MM.1S (cell line): ENCODE data around the gene ARID5A.

ENCODE experiments used
- DNase-seq: peaks from one replicate; pipeline ENCODE4 v3.0.0-alpha.2; 2015
- H2AFZ ChIP-seq: fragments of 300-600 bp; sonication (generic); 2 replicates; pipeline ENCODE4 v1.6.0; 2016; ENCODE audit warnings: antibody characterized with exemption, low read length
- H3F3A ChIP-seq: fragments of 300-600 bp; sonication (generic); 2 replicates; pipeline ENCODE4 v1.6.1; 2016; ENCODE audit warnings: mild to moderate bottlenecking, antibody characterized with exemption, low read length, moderate library complexity, mixed read lengths; ENCODE audit not compliant: insufficient read depth
- H3K27ac ChIP-seq: fragments of 300-600 bp; sonication (generic); 2 replicates; pipeline ENCODE4 v1.5.1; 2016; ENCODE audit warnings: mild to moderate bottlenecking, low read length
- H3K27me3 ChIP-seq: fragments of 300-600 bp; sonication (generic); replicated peaks from 2 replicates; pipeline ENCODE4 v1.6.0; 2016; ENCODE audit warnings: low read length; ENCODE audit not compliant: insufficient read depth
- H3K36me3 ChIP-seq: fragments of 300-600 bp; sonication (generic); replicated peaks from 2 replicates; pipeline ENCODE4 v1.6.1; 2016; ENCODE audit warnings: mild to moderate bottlenecking, low read length, mixed read lengths; ENCODE audit not compliant: insufficient read depth
- H3K4me1 ChIP-seq: fragments of 300-600 bp; sonication (generic); 2 replicates; pipeline ENCODE4 v1.6.1; 2016; ENCODE audit warnings: low read length, mixed read lengths
- H3K4me2 ChIP-seq: fragments of 300-600 bp; sonication (generic); 2 replicates; pipeline ENCODE4 v1.6.0; 2016; ENCODE audit warnings: low read depth, low read length
- H3K4me3 ChIP-seq: fragments of 300-600 bp; sonication (generic); 2 replicates; pipeline ENCODE4 v1.5.1; 2016; ENCODE audit warnings: low read length, mixed read lengths
- H3K79me2 ChIP-seq: fragments of 300-600 bp; sonication (generic); 2 replicates; pipeline ENCODE4 v1.6.1; 2016; ENCODE audit warnings: mixed run types, low read length, mixed read lengths
- H3K9ac ChIP-seq: fragments of 300-600 bp; sonication (generic); 2 replicates; pipeline ENCODE4 v1.6.1; 2016; ENCODE audit warnings: low read length, mixed read lengths
- H3K9me2 ChIP-seq: fragments of 300-600 bp; sonication (generic); replicated peaks from 2 replicates; pipeline ENCODE4 v1.6.1; 2016; ENCODE audit warnings: mild to moderate bottlenecking, low read length, mixed read lengths; ENCODE audit not compliant: insufficient read depth
- H3K9me3 ChIP-seq: fragments of 300-600 bp; sonication (generic); replicated peaks from 2 replicates; pipeline ENCODE4 v1.6.1; 2016; ENCODE audit warnings: mild to moderate bottlenecking, low read length, mixed read lengths; ENCODE audit not compliant: insufficient read depth
- H4K20me1 ChIP-seq: fragments of 300-600 bp; sonication (generic); 2 replicates; pipeline ENCODE4 v1.6.1; 2016; ENCODE audit warnings: mild to moderate bottlenecking, low read length, moderate library complexity, mixed read lengths; ENCODE audit not compliant: insufficient read depth
- EZH2 ChIP-seq: fragments of 300-600 bp; sonication (generic); optimal IDR thresholded peaks from 2 replicates; pipeline ENCODE3; 2017; ENCODE audit warnings: low read depth, mild to moderate bottlenecking, antibody characterized with exemption, low read length, mixed read lengths
- EZH2phosphoT487 ChIP-seq: fragments of 300-600 bp; sonication (generic); IDR thresholded peaks from 2 replicates; pipeline ENCODE4 v1.6.1; 2018; ENCODE audit warnings: antibody characterized with exemption, low read length
- TF ChIP-seq, protein P1 (sequence below): fragments of 300-600 bp; sonication (generic); IDR thresholded peaks from 2 replicates; pipeline ENCODE4 v1.5.1; 2016; ENCODE audit warnings: antibody characterized with exemption, low read length, mixed read lengths

ARID5A gene

DNA sequence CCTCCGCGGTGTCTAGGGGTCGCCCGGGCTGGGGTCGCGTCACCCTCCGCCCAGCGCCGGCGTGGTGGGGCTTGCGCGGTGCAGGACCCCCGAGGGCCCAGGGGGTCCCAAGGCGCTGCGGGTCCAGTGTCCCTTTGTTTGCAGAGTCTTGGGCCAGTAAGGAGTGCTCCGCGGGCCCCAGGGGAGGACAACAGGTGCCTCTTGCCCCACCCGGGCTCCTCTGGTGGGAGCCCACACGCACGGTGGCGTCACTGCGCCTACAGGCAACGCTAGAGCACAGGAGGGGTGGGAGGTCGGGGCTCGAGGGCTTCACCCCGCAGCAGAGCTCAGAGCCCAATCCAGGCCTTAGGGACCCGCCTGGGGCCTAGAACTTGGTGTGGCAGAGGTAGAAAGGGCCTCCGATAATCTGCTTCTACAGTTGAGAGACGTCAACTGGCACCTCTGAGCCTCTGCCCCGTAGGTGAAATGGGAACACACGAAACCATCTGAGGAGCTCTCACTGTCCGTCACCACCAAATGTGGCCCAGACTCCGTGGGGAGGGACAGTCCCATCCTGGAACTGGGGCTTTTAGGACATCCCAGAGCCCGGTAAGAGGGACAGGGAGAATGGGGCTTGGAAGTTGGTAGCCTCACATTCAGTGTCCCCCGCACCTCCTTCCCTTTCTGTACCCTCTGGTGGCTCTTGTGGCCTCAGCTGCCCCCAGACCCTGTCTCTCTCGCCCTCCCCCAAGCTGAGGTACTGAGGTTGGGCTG lies 1.4 kb downstream of the ARID5A start:
- Histone ChIP-seq H3K27ac (peak overlapping the region; percentile 95), H3K9me3 (no peaks in the 10 kb centered on the region), H3K9ac (peak overlapping the region; percentile 99), H3K36me3 (peaks cover 4% of the 10 kb centered on the region; the same call in 1 of the 2 replicates), H3K4me3 (peak overlapping the region; percentile 92), H4K20me1 (peaks cover 48% of the 10 kb centered on the region), H3K27me3 (no peaks in the 10 kb centered on the region), H3K4me2 (peak overlapping the region; percentile 96), H3K9me2 (no peaks in the 10 kb centered on the region), H3K4me1 (peaks cover 70% of the 10 kb centered on the region), H3F3A (peaks cover 68% of the 10 kb centered on the region), H2AFZ (no peak overlapping the region), H3K79me2 (peaks cover 70% of the 10 kb centered on the region)
- DNase-seq, result peak; percentile 50
- TF ChIP-seq EZH2, result no peak
- TF ChIP-seq, protein P1, sequence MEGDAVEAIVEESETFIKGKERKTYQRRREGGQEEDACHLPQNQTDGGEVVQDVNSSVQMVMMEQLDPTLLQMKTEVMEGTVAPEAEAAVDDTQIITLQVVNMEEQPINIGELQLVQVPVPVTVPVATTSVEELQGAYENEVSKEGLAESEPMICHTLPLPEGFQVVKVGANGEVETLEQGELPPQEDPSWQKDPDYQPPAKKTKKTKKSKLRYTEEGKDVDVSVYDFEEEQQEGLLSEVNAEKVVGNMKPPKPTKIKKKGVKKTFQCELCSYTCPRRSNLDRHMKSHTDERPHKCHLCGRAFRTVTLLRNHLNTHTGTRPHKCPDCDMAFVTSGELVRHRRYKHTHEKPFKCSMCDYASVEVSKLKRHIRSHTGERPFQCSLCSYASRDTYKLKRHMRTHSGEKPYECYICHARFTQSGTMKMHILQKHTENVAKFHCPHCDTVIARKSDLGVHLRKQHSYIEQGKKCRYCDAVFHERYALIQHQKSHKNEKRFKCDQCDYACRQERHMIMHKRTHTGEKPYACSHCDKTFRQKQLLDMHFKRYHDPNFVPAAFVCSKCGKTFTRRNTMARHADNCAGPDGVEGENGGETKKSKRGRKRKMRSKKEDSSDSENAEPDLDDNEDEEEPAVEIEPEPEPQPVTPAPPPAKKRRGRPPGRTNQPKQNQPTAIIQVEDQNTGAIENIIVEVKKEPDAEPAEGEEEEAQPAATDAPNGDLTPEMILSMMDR, result no peak
- no peak for TF ChIP-seq EZH2phosphoT487

DNA sequence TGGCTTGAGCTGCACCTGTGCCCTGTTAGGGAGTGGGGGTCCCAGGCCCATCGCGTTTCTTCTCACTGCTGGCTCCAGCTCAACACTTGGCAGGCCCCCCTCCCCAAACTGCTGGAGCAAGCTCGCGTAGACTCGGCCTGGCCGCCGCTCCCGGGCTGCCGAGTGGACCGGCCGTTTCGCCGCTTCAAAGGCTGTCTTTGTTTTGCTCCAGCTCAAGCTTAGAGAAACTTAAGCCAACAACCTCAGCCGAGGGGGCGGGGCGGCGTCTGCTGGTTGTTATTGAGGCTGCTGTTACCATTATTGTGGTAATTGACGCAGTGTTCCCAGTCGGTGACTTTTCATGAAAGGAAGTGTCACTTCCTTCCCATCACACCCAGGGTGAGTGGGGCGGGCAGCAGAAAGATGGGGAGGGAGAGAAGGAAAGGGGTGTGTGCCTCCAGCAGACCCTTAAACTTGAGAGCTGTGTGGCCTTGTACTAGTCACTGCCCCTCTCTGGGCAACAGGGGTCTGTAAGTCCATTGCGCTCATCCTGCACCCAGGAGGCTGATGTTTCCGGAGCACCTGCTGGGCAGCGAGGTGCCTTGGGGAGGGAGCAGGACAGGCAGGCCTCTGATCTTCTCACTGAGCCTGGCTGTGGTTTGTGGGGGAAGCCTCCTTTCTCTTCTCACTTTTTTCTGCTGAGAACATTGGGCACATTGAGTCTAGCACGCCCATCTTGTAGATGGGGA lies 2.1 kb downstream of the ARID5A start:
- H3K4me1 ChIP-seq, result peaks cover 70% of the 10 kb centered on the region
- no peaks in the 10 kb centered on the region for H3K27me3 ChIP-seq
- H3K4me3 ChIP-seq, result peak overlapping the region; percentile 92
- H3K79me2 ChIP-seq, result peaks cover 75% of the 10 kb centered on the region
- H3K9me3 ChIP-seq, result no peaks in the 10 kb centered on the region
- peaks cover 56% of the 10 kb centered on the region for H4K20me1 ChIP-seq
- H2AFZ ChIP-seq, result no peak overlapping the region
- TF ChIP-seq EZH2 (no peak), EZH2phosphoT487 (no peak)
- TF ChIP-seq, protein P1, result no peak
- H3K27ac ChIP-seq, result peak overlapping the region; percentile 95
- H3K36me3 ChIP-seq, result peaks cover 4% of the 10 kb centered on the region; the same call in 1 of the 2 replicates
- H3K9me2 ChIP-seq, result no peaks in the 10 kb centered on the region
- peak overlapping the region; percentile 96 for H3K4me2 ChIP-seq
- peaks cover 75% of the 10 kb centered on the region for H3F3A ChIP-seq
- H3K9ac ChIP-seq, result peak overlapping the region; percentile 99
- DNase-seq, result peak; percentile 90

DNA sequence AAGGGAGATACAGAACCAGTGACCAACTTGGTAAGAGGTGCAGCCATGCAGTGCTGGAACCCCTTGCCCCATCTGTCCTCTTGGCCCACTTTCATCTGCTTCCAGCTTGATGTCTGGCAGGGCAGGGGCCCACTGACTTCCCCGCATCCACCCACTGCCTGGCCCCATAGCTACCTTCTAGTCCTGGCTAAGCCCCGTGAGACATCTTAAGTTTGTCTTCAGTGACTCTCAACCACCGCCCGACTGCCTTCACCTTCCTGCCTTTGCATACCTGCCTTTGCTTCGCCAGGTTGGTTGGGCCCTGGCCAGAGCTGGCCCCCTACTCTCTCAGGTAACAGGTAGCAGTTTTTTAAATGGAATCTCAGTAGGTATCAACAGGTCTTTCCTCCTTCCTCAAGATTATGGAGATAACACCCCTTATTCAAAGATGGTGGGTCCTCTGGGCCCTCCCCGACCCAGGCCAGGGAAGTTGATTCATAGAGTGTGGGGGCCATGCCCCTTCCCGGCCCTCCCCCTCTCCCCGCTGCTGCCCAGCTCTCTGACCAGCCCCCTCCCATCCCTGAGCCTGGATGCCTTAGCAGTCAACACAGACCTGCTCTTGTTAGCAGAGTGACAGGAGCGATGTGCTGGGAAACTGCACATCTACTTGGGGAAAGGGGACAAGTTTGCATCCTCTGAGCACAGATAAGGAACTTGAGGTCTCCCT lies 2.8 kb downstream of the ARID5A start:
- Histone ChIP-seq H4K20me1 (peaks cover 63% of the 10 kb centered on the region), H3F3A (peaks cover 82% of the 10 kb centered on the region), H3K4me2 (peak overlapping the region; percentile 96), H3K9me2 (no peaks in the 10 kb centered on the region), H3K9me3 (no peaks in the 10 kb centered on the region), H3K27ac (peak overlapping the region; percentile 95), H3K27me3 (no peaks in the 10 kb centered on the region), H3K4me3 (peak overlapping the region; percentile 92), H3K79me2 (peaks cover 82% of the 10 kb centered on the region), H3K36me3 (peaks cover 4% of the 10 kb centered on the region; the same call in 1 of the 2 replicates), H2AFZ (no peak overlapping the region), H3K4me1 (peaks cover 70% of the 10 kb centered on the region), H3K9ac (peak overlapping the region; percentile 99)
- TF ChIP-seq, protein P1, result no peak
- no peak for TF ChIP-seq EZH2phosphoT487
- no peak for TF ChIP-seq EZH2
- DNase-seq, result no peak
